NOMO-1 treated with DMSO at 0.1 percent for 48 hours (cell line): ENCODE measurements around the gene COBL.
"Not testable (repeated sequence)": the region's sequence is repeated elsewhere in the genome, so short reads cannot be mapped to it uniquely, and the experiment has no call there.

Experiments used
- DNase-seq: peaks from one replicate; lab custom pipeline; 2025; ENCODE audit not compliant: unreplicated experiment; lab: John Stamatoyannopoulos, UW

Gene COBL

DNA sequence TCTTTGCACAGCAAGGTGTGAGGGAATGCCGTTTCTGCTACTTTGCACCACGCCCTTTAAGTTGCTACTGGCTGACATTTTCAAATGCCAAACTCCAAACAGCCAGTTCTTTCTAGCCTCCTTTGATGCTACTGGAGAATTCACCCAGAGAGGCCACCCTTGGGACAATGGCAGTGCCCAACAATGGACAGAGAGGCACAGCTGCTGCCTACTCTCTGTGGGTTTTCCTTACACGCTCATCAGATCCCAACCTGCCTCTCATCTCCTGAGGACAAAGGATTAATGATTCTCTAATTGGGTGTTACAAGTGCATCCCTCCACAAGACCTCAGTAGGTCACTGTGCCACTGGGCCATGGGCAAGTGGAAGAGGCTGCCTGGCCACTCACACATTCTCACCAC, 105.8 kb downstream of the COBL start:
- no peak for DNase-seq

DNA sequence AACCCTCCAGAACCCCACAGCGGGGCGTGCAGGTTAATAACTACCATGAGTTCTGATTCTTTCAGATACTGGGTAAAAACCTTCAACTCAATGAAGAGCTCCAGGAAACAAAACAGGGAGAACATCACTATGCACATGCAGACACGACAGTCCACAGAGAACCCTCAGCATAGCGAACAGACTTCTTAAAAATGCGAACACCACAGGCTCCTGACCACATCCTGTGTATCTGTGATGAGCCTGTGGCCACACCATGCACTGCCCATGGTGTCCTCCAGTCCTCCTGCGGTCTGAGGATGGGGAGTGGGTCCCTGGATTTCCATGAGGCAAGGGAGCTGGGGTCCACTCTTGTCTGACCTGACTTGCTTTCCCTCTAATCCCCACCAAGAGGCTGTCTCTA, 107.2 kb downstream of the COBL start:
- DNase-seq = no peak

DNA sequence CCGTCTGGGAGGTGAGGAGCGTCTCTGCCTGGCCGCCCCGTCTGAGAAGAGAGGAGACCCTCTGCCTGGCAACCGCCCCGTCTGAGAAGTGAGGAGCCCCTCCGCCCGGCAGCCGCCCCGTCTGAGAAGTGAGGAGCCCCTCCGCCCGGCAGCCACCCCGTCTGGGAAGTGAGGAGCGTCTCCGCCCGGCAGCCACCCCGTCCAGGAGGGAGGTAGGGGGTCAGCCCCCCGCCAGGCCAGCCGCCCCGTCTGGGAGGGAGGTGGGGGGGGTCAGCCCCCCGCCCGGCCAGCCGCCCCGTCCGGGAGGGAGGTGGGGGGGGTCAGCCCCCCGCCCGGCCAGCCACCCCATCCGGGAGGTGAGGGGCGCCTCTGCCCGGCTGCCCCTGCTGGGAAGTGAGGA, 108.5 kb downstream of the COBL start:
- DNase-seq = not testable (repeated sequence)

DNA sequence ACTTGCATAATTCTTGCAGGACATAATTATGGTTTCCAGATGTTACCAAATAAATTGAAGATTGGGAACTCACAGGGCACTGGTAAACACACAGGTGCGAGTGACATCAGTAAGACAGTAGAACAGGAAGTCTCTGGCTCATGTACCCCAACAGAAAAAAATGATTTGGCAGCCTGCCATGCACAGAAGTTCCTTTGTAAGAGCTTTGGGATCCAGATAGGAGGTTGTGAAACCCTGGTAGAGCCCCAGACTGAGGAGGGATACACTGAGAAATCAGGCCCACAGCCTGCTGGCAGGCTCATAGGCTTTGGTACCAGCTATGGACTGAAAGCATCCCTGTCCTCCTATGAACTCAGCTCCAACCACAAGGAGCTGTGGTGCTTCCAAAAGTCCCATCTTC, 118.0 kb downstream of the COBL start:
- DNase-seq = no peak

DNA sequence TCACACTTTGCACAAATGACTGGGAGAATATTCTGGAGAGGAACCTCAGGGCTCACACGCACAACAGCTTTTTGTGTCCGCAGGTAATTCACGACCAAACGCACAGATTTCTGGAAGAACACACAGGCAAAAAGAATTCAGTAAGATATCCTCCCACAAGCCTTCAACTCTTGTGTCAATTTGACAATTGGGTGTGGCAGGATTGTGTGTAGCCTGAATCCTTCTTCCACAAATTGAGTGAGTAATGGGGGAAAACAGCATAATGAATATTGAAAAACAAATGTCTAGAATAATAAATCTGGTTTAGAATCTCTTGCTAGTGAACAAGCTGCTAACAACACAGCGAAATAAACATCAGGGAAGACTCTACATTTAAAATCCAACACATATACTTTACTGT, 125.6 kb downstream of the COBL start:
- no peak for DNase-seq

DNA sequence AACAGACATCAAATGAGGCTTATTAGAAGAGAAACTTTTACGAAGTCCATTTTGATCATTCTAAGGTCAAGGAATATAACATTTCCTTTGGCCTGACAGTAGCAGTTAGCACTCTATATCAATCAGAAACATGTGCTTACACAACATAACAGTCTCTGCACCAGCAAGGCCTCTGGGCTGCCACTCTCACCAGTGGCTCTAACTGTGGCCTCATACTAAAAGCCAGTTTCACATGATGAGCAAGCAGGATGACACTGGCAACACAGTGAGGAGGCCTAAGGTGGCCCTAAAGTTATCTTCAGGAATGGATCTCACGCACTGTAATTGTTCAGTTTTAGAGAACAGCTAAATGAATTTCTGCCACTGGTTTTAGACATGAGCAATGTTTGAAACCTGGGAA, 126.8 kb downstream of the COBL start:
- DNase-seq = no peak

DNA sequence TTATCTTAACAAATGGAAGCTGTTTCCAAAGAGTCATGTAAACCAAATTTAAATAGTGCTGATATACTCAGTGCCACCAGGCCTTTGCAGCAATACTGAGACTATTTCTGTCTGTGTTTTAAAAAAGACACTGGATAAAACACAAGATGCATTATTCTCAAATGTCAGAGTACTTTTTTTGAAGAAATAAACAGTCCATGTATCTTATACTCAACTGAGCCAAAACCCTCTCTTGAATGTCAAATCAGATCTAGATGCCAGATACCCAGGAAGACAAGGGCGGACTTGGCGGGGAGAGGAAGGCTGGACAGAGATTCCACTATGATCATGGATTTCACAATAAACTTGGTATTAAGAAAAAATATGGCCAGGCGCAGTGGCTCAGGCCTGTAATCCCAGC, 127.6 kb downstream of the COBL start:
- DNase-seq = no peak

DNA sequence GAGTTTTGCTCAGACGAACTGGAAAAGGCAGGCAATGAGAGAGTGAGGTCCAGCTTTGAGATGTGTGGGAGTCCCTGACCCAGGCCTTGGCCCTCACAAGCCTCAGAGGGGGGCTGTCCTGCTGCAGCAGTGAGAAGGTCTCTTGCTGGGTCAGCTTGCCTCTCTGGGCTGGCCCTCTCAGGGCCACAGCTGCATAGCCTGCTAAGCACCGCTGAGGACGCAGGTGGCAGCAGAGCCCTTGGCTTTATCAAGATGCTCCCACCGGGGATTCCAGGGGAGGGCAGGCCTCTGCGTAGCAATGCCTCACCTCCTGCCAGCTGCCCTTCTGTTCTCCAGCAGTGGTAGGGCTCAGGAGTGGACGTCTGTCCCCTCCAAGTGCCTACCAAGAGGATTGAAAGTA, 128.7 kb downstream of the COBL start:
- DNase-seq = no peak

DNA sequence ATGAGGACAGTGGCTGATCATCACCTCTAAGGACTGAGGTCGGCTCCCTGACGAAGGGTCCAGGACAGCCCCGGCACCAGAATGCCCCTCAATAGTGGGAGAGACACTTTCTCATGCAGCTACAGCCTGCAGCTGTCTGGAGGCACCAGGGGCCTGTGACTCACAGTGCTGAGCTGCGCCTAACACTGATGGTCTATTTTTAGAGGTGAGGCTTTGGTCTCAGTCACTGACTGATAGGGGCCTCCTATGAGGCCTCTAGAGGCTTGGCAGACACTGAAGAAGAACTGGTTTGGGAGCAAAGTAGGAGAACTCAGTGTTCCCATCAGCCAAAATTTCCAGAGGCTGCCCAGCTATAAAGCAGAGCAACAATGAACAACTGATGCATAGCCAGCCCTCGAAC, 130.1 kb downstream of the COBL start:
- no peak for DNase-seq

DNA sequence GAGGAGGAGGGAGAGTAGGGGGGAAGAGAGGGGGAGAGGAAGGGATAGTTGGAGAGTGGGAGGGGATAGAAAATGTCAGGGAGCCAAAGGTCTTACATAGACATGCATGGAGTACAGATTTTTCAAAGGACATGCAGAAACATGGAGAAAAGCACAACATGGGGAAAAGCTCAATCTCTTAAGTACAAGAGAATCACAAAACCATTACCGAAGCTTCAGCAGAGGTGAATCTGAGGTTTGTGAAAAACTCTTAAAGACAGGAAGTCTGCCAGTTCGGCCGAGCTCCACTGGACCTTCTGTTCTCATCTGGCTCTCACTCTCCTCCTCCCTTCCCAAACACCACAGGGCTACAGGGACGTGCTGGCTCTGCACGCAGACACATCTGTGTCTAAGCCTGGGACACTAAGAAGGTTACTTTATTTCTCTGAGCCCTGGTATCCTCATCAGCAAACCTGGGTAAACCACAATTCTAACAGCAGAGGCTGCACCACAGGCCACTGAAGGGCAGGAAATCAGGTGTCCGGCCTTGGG, 133.9 kb downstream of the COBL start:
- no peak for DNase-seq

DNA sequence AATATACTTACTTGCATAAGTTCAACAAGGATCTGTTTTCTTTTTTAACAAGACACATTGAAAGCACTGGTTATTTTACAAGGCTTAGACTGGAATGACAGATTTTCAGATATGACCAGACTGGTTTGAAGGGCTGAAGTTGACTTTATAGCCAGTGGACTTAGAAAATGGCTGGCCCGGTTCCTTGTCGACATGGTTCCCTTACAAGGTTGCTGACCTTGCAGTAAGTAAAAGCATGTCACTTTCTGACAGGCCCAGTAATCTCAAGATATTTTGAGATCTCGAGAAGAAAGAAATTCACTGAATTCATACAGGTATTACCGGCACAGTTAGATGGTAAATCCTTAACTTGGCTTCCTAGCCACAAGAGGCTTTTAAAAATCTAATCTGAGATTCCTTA, 136.5 kb downstream of the COBL start:
- no peak for DNase-seq

DNA sequence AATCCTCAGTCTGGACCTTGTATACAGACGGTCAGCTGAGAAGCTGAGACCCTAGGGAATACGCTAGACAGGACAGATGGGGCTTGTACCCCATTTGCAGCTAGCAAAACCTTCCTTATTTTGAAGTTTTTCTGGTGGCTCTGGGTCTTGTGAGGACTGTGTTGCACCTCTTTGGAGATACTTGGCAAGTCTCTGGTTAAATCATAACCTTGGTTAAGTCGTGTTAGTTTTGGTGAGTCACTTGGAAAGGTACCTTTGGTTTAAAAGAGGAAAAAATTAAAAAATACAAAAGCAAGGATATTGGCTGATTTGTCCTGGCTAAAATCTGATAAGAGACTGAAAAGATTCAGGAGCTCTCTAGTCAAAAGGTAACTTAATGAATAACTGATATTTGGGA, 140.6 kb downstream of the COBL start:
- DNase-seq = no peak

DNA sequence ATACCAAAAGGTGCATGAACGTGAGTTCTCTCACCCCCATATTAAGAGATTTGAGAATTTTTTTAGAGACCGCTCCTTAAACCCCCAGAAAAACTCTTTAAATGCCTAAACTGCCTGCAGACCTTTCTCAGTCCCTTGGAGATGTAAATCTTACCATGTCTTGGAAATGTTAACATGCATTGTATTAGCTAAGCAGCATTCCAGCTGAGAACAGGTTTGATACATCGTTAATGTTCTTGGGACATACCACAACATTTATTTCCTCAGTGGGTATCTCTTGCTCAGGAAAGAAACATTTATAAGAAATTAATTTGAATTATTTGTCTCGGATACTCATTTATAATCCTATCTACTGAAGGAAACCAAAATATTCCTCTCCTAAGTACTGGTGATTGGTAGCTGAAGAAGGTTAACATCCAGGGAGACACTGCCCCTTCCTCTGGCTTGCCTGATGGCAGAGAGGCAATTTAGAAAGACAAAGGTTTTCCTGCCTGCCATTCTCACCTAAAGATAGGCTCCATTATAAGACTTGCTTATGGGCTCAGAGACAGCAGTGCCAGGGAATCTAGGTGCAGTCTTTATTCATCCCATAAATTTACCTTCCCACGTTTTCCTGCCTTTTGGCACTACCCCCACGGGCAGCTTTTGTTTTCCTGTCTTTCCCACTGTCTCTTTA, 141.2 kb downstream of the COBL start:
- DNase-seq = no peak

DNA sequence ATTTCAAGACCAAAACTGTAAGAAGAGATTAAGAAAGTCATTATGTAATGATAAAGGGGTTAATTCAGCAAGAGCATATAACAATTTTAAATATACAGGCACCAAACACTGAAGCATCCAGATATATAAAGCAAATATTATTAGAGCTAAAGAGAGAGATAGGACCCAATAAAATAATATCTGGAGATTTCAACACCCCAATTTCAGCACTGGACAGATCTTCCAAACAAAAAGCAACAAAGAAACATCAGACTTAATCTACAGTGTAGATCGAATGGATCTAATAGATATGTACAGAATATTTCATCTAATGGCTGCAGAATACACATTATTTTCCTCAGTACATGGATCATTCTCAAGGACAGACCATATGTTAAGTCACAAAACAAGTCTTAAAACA, 151.3 kb downstream of the COBL start:
- DNase-seq = no peak

DNA sequence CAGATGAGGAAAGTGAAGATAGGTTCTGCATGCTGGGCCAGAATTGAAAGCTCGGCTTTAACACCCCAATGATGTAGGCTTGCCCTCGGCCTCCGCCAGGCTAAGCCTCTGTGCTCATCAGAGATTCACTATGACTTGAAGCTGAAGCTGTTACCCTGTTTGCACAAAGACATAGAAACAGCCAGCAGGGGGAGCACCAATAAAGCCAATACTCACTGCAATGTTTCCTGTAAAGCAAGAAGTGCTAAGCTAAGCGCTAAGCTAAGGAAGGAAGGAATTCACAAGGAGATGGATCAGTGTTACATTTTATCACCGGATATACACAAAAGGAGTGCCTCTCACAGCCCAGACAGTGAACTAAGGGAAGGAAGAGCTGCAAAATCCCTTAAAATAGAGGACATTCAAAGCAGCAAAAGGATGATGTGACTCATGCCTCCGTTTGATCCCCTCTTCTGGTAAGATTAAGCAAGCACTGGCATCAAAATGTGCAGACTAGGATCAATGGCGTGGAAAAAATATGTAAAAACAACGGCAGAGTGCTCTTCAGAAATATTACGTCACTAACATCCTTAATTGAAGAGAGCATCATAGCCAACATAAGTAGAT, 153.8 kb downstream of the COBL start:
- peak; percentile 48 for DNase-seq

DNA sequence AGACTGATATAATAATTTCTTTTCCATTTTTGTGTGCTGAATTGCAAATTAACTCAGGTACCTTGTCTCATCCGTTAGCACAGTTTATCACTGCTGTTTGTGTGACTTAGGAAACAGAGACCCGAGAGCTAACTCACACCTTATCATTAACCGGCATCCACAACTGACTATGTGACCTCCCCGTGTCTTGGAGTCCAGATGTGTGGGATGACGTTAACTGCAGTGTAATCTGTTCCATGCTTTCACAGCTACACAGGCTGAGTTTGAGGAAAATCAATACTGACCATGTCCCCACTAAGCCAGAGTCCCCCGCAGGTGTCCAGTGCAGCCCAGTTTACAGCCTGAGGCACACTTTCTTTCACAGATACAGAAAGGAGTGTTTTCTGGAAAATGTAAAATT, 154.7 kb downstream of the COBL start:
- DNase-seq = no peak

DNA sequence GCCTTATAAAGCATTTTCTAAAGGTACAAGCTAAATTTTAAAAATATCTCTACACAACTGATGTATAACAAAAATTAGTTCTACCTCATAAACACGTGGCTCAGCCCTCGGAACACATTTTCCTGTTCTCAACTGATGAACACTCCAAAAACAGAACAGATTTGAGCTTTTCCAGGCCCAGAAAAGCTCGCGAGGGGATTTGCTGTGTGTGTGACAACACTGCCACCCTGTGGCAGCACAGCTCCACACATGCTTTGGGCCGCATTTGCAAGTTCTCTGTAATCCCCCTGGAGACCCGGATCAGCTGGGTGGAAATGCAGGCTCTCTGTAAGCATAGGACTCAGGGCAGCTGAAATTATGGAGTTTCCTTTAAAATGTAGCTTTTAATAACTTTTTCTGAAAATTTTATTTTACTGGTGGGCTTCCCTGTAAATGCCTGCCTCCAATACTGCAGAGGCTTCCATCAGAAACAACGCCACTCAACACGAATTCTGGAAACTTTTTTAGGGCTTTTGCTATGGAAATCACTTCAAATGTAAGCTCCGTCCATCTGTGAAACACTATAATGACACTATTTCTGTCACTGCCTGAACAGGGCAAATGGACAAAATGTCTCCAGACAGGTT, 155.5 kb downstream of the COBL start:
- peak; percentile 45 for DNase-seq

DNA sequence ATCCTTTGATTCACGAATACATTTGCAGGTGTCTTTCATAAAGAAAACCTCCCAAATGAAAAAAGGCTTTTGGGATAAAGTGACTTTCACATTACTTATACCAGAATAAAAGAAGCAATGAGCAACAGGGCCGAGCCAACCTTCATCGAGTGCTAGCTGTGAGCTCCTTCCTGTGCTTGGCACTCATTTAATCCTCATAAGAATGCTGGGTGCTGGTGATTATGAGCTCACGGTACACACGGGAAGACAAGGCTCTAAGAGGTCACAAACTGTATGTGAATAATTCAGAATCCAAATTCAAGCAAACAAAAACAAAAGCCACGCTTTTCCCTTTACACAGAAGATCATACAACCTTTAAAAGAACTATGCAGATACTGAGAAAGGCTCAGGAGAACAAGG, 156.2 kb downstream of the COBL start:
- DNase-seq = no peak

DNA sequence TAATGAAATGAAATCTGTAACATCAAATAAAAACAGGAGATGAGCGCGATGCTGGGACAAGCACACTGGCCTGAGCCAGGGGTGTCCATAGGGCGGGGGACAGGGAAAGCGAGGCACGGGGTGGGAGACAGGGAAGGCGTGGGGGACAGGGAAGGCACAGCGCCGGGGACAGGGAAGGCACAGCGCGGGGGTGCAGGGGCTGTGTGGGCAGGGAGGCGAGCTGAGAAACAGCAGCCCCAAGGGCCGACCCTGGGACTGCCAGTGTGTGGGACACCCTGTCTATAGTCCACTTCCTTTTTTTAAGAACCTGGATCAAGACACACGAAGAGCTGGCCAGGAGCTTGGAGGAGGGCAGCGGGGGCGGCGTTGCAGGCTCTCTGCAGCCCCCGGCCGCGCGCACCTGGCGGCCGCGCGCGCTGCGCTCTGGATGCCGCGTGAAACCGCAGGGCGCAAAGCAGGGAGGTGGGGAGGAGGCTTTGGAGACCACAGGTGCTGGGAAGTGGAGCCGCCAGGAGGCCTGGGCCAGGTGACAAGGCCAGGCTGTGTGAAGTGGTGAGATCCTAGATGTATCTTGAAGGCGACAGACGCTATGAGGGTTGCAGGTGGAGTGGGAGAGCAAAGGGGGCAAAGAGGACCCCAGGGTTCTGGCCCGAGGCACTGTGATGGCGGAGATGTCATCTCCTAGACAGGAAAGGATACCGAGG, 157.7 kb downstream of the COBL start:
- DNase-seq = no peak

DNA sequence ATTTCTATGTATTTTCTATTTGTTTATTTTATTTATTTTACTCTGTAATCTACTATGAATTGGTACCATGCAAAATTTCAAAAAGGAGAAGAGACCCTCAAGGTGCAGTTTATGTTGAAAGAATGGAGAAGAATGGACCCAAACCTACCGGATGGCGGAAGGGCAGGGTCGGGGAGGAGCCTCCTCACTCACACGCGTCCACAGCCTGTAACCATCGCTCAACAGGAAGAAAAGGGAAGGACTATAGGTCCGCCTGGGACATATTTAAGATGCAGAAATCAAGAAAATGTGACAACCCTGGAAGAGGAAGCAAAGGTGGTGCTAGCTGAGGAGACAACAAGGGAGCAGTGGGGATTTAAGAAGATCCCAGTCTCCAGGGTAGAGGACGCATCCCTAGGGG, 158.4 kb downstream of the COBL start:
- DNase-seq = peak; percentile 18

DNA sequence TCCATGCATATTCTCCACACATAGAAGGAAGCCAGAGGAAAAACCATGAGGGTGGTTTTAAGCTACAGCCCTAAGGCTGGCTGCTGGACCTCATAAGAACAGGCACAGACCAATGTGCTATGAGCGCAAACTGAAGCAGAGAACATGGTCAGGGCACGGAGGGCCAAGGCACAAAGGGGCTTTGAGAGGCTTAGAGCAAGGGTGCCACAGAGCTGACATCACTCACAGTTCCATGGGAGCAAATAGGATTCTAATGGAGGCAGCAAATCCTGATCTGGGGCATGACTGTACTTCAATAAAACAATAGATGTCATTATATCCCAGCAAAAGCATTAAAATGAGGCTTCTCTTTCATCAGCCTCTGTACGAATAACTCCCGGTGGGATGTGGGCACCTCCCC, 162.4 kb downstream of the COBL start:
- no peak for DNase-seq

DNA sequence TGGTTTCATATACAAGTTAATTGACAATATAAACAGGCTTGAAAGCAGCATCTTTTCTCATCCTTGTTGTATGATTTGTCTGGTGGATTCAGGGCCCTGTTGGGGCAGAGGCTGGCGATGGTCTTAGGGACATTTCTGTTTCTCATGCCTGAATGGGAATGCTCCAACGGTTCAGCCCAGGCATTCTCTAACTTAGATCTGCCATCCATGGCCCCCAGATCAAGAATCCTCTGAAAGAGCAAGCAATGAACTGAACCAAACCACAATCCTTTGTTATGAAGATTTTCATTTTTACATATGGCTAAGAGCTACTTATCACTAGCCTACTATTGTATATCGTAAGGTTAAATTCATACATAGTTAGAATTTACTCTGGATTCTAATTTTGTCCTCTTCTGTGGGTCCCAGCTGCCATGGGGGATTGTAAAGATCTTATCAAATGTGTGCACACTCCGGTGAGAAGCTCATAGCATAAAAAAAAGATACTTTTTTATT, 163.9 kb downstream of the COBL start:
- no peak for DNase-seq
